ENCODE results near the gene LHPP.
A peak's percentile ranks its signal among the peaks of the same experiment; 100 is the strongest.
"Not testable (repeated sequence)": the region's sequence is repeated elsewhere in the genome, so short reads cannot be mapped to it uniquely, and the experiment has no call there.

LHPP gene

DNA sequence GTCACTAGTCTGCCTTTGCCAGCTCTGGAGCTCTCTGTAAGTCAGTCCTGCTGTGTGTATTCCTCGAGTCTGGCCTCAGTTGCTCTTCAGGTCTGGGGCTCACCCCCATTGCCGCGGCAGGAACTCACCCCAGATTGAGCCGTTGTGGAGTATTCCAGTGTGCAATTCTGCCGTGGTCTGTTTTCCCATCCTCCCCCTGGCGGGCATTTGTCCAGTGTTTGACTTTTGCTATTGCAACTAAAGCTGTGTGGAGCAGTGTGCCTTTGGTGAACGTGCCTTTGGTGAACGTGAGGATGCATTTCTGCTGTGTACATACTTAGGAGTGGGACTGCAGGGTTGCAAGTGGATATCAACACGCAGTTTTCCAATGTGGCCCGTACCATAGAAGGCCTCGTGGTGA, 148.1 kb downstream of the LHPP start:
- no peak overlapping the region for H3K4me2 ChIP-seq (ENCODE audit: insufficient read depth, low read length, poor library complexity, severe bottlenecking)
- H3K23ac ChIP-seq (ENCODE audit: low read depth, low read length, poor library complexity) = peak overlapping the region; percentile 89
- peak overlapping the region; percentile 97 for H3K14ac ChIP-seq (ENCODE audit: low read length)
- H2BK5ac ChIP-seq (ENCODE audit: low read length) = peak overlapping the region; percentile 22
- no peak overlapping the region for H3K27ac ChIP-seq (replicated peaks; ENCODE audit: low read length)
- peaks cover 8% of the 10 kb centered on the region for H3K79me1 ChIP-seq (ENCODE audit: low read depth, low read length)
- peaks cover 13 to 16% of the 10 kb centered on the region in 2 donors for H3K4me1 ChIP-seq (ENCODE audit: control insufficient read depth in 2 of 2, insufficient read depth in 1 of 2, low read depth in 1 of 2, low read length in 2 of 2)
- H3K18ac ChIP-seq (ENCODE audit: low read length) = no peak overlapping the region
- H2AFZ ChIP-seq (ENCODE audit: low read length) = no peak overlapping the region
- H3K9ac ChIP-seq (ENCODE audit: low read depth, low read length, poor library complexity) = no peak overlapping the region
- no peak for DNase-seq (ENCODE audit: low spot score)
- no peak overlapping the region for H2BK120ac ChIP-seq (ENCODE audit: low read depth, low read length)
- WGBS, 2 donors (ENCODE audit: extremely low coverage in 2 of 2, insufficient read length in 2 of 2, insufficient replicate concordance in 1 of 2) = no CpG with 5 or more reads among the region's 11 CpGs
- H2BK12ac ChIP-seq (ENCODE audit: low read length) = no peak overlapping the region
- H4K8ac ChIP-seq (ENCODE audit: low read depth, low read length) = peak overlapping the region; percentile 23
- H4K91ac ChIP-seq (ENCODE audit: low read depth, low read length, poor library complexity) = no peak overlapping the region
- H2AK5ac ChIP-seq (ENCODE audit: low read depth, low read length) = no peak overlapping the region
- H3K36me3 ChIP-seq (replicated peaks in 1 of 2; ENCODE audit: control insufficient read depth in 2 of 2, insufficient read depth in 2 of 2, low read length in 2 of 2) = peaks cover 0 to 3% of the 10 kb centered on the region in 2 donors
- H3K4me3 ChIP-seq (ENCODE audit: low read length in 2 of 2) = no peak overlapping the region
- no peak overlapping the region for H2BK15ac ChIP-seq (ENCODE audit: low read length)
- no peaks in the 10 kb centered on the region for H3K27me3 ChIP-seq (ENCODE audit: control insufficient read depth in 3 of 3, insufficient read depth in 3 of 3, low read depth in 1 of 3, low read length in 3 of 3)
- H3K9me3 ChIP-seq (replicated peaks in 1 of 2; ENCODE audit: control insufficient read depth in 2 of 2, insufficient read depth in 1 of 2, low read depth in 1 of 2, low read length in 2 of 2) = no peaks in the 10 kb centered on the region
- H3K4ac ChIP-seq (ENCODE audit: low read length) = no peak overlapping the region

DNA sequence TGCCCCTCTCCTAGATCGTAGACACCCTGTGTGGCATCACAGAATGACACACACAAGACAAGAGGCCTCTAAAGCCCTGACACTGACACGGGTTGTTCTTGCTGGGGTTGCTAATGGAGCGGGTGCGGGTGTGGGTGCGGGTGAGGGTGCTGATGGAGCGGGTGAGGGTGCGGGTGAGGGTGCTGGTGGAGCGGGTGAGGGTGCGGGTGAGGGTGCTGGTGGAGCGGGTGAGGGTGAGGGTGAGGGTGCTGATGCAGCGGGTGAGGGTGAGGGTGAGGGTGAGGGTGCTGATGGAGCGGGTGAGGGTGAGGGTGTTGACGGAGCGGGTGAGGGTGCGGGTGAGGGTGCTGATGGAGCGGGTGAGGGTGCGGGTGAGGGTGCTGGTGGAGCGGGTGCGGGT, 148.6 kb downstream of the LHPP start:
- H3K9me3 ChIP-seq (replicated peaks in 1 of 2; ENCODE audit: control insufficient read depth in 2 of 2, insufficient read depth in 1 of 2, low read depth in 1 of 2, low read length in 2 of 2); H3K27me3 ChIP-seq (ENCODE audit: control insufficient read depth in 3 of 3, insufficient read depth in 3 of 3, low read depth in 1 of 3, low read length in 3 of 3); H3K18ac ChIP-seq (ENCODE audit: low read length); H2BK12ac ChIP-seq (ENCODE audit: low read length); H4K91ac ChIP-seq (ENCODE audit: low read depth, low read length, poor library complexity); H3K27ac ChIP-seq (replicated peaks; ENCODE audit: low read length); H3K36me3 ChIP-seq (replicated peaks in 1 of 2; ENCODE audit: control insufficient read depth in 2 of 2, insufficient read depth in 2 of 2, low read length in 2 of 2); H2BK15ac ChIP-seq (ENCODE audit: low read length); H3K4me3 ChIP-seq (ENCODE audit: low read length in 2 of 2); H2BK120ac ChIP-seq (ENCODE audit: low read depth, low read length); H2AK5ac ChIP-seq (ENCODE audit: low read depth, low read length); H2AFZ ChIP-seq (ENCODE audit: low read length); DNase-seq (ENCODE audit: low spot score); H3K4me2 ChIP-seq (ENCODE audit: insufficient read depth, low read length, poor library complexity, severe bottlenecking); H3K4ac ChIP-seq (ENCODE audit: low read length); H3K79me1 ChIP-seq (ENCODE audit: low read depth, low read length): not testable (repeated sequence)
- peaks cover 13 to 16% of the 10 kb centered on the region in 2 donors for H3K4me1 ChIP-seq (ENCODE audit: control insufficient read depth in 2 of 2, insufficient read depth in 1 of 2, low read depth in 1 of 2, low read length in 2 of 2)
- peak overlapping the region; percentile 23 for H4K8ac ChIP-seq (ENCODE audit: low read depth, low read length)
- H3K9ac ChIP-seq (ENCODE audit: low read depth, low read length, poor library complexity) = peak overlapping the region; percentile 44
- H3K14ac ChIP-seq (ENCODE audit: low read length) = peak overlapping the region; percentile 97
- WGBS, 2 donors (ENCODE audit: extremely low coverage in 2 of 2, insufficient read length in 2 of 2, insufficient replicate concordance in 1 of 2) = no CpG with 5 or more reads among the region's 19 CpGs
- peak overlapping the region; percentile 89 for H3K23ac ChIP-seq (ENCODE audit: low read depth, low read length, poor library complexity)
- peak overlapping the region; percentile 22 for H2BK5ac ChIP-seq (ENCODE audit: low read length)

DNA sequence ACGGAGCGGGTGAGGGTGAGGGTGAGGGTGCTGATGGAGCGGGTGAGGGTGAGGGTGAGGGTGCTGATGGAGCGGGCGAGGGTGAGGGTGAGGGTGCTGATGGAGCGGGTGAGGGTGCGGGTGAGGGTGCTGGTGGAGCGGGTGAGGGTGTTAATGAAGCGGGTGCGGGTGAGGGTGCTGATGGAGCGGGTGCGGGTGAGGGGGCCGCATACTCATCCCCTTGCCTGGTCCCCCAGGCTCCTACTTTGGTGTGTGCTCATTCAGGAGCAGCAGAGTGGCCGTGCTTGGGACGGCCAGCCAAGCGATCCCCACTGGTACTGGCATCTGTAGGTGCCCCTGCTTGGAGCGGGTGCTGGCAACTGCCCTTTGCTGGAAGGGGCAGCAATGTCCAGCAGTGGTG, 149.2 kb downstream of the LHPP start:
- H2BK12ac ChIP-seq (ENCODE audit: low read length) = not testable (repeated sequence)

DNA sequence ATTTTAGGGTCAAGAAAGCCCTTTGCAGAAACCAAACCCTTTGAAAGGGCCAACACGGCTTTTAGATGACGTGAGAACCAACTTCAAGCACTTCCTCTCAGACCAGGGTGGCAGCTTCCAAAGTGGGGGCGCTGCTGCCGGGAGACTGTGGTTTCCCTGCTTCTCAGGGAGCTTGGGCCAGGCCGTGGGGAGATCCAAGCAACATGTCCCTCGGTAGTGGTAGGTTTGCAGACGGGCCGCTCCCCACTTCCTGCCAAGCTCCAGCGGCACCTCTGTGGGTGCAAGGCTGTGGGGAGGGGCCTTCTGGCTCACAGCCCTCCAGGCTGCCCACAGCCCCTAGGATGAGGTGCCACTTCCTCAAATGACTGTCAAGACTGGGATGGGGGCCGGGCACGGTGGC, 150.1 kb downstream of the LHPP start:
- H3K4ac ChIP-seq (ENCODE audit: low read length) = no peak overlapping the region
- peak overlapping the region; percentile 94 for H3K18ac ChIP-seq (ENCODE audit: low read length)
- H3K4me1 ChIP-seq (ENCODE audit: control insufficient read depth in 2 of 2, insufficient read depth in 1 of 2, low read depth in 1 of 2, low read length in 2 of 2) = peaks cover 6 to 14% of the 10 kb centered on the region in 2 donors
- no peak overlapping the region for H2AFZ ChIP-seq (ENCODE audit: low read length)
- H3K36me3 ChIP-seq (replicated peaks in 1 of 2; ENCODE audit: control insufficient read depth in 2 of 2, insufficient read depth in 2 of 2, low read length in 2 of 2) = peaks cover 1 to 3% of the 10 kb centered on the region in 2 donors
- no peak overlapping the region for H3K4me3 ChIP-seq (ENCODE audit: low read length in 2 of 2)
- H3K14ac ChIP-seq (ENCODE audit: low read length) = no peak overlapping the region
- no peak overlapping the region for H2BK15ac ChIP-seq (ENCODE audit: low read length)
- peak overlapping the region; percentile 41 for H2BK12ac ChIP-seq (ENCODE audit: low read length)
- DNase-seq (ENCODE audit: low spot score) = no peak
- H4K8ac ChIP-seq (ENCODE audit: low read depth, low read length) = no peak overlapping the region
- no peaks in the 10 kb centered on the region for H3K27me3 ChIP-seq (ENCODE audit: control insufficient read depth in 3 of 3, insufficient read depth in 3 of 3, low read depth in 1 of 3, low read length in 3 of 3)
- H2AK5ac ChIP-seq (ENCODE audit: low read depth, low read length) = peak overlapping the region; percentile 63
- no peak overlapping the region for H2BK5ac ChIP-seq (ENCODE audit: low read length)
- H3K9me3 ChIP-seq (replicated peaks in 1 of 2; ENCODE audit: control insufficient read depth in 2 of 2, insufficient read depth in 1 of 2, low read depth in 1 of 2, low read length in 2 of 2) = no peaks in the 10 kb centered on the region
- H2BK120ac ChIP-seq (ENCODE audit: low read depth, low read length) = no peak overlapping the region
- H3K9ac ChIP-seq (ENCODE audit: low read depth, low read length, poor library complexity) = peak overlapping the region; percentile 21
- peaks cover 9% of the 10 kb centered on the region for H3K79me1 ChIP-seq (ENCODE audit: low read depth, low read length)
- WGBS, 2 donors (ENCODE audit: extremely low coverage in 2 of 2, insufficient read length in 2 of 2, insufficient replicate concordance in 1 of 2) = no CpG with 5 or more reads among the region's 11 CpGs
- no peak overlapping the region for H4K91ac ChIP-seq (ENCODE audit: low read depth, low read length, poor library complexity)
- H3K27ac ChIP-seq (replicated peaks; ENCODE audit: low read length) = no peak overlapping the region
- peak overlapping the region; percentile 65 for H3K23ac ChIP-seq (ENCODE audit: low read depth, low read length, poor library complexity)
- H3K4me2 ChIP-seq (ENCODE audit: insufficient read depth, low read length, poor library complexity, severe bottlenecking) = no peak overlapping the region

More for the DNA sequence above, 149.2 kb downstream of the LHPP start:
- not testable (repeated sequence) for H3K4me2 ChIP-seq (ENCODE audit: insufficient read depth, low read length, poor library complexity, severe bottlenecking); H3K9me3 ChIP-seq (replicated peaks in 1 of 2; ENCODE audit: control insufficient read depth in 2 of 2, insufficient read depth in 1 of 2, low read depth in 1 of 2, low read length in 2 of 2); H3K4me3 ChIP-seq (ENCODE audit: low read length in 2 of 2); H3K27ac ChIP-seq (replicated peaks; ENCODE audit: low read length); H4K8ac ChIP-seq (ENCODE audit: low read depth, low read length); H2AK5ac ChIP-seq (ENCODE audit: low read depth, low read length); H3K4ac ChIP-seq (ENCODE audit: low read length); H2AFZ ChIP-seq (ENCODE audit: low read length); H3K23ac ChIP-seq (ENCODE audit: low read depth, low read length, poor library complexity); H3K9ac ChIP-seq (ENCODE audit: low read depth, low read length, poor library complexity); H4K91ac ChIP-seq (ENCODE audit: low read depth, low read length, poor library complexity); H3K27me3 ChIP-seq (ENCODE audit: control insufficient read depth in 3 of 3, insufficient read depth in 3 of 3, low read depth in 1 of 3, low read length in 3 of 3); H2BK120ac ChIP-seq (ENCODE audit: low read depth, low read length); H2BK15ac ChIP-seq (ENCODE audit: low read length); DNase-seq (ENCODE audit: low spot score); H3K36me3 ChIP-seq (replicated peaks in 1 of 2; ENCODE audit: control insufficient read depth in 2 of 2, insufficient read depth in 2 of 2, low read length in 2 of 2)
- Histone ChIP-seq H2BK5ac (ENCODE audit: low read length) (peak overlapping the region; percentile 24), H3K79me1 (ENCODE audit: low read depth, low read length) (peaks cover 10% of the 10 kb centered on the region), H3K4me1 (ENCODE audit: control insufficient read depth in 2 of 2, insufficient read depth in 1 of 2, low read depth in 1 of 2, low read length in 2 of 2) (peaks cover 13 to 14% of the 10 kb centered on the region in 2 donors), H3K18ac (ENCODE audit: low read length) (peak overlapping the region; percentile 64), H3K14ac (ENCODE audit: low read length) (peak overlapping the region; percentile 38)
- WGBS, 2 donors (ENCODE audit: extremely low coverage in 2 of 2, insufficient read length in 2 of 2, insufficient replicate concordance in 1 of 2) = no CpG with 5 or more reads among the region's 17 CpGs

All from neuronal stem cell (in vitro differentiated cells).